NCI-H1417 (cell line): ENCODE data around the gene ABHD17A.

Source experiments
- DNase-seq, 3 experiments: peaks; one replicate each; lab custom pipeline; 2025; lab: John Stamatoyannopoulos, UW

ABHD17A gene

GRCh38 chr19:1864480-1865171 is 20.7 kb downstream of the ABHD17A start:
- DNase-seq = peak; percentile 44 to 75 (median 73)

- peak; percentile 97 to 99 (median 99) for DNase-seq
These were observed 21.4 kb downstream of the ABHD17A start for GRCh38 chr19:1863638-1864479.

- DNase-seq = no peak
These were observed 22.0 kb downstream of the ABHD17A start, which contains the start of gene KLF16 for GRCh38 chr19:1863328-1863637. KLF16 (minus strand) TSS chr19:1863579; CDS start chr19:1863497, 82 bp downstream.

GRCh38 chr19:1862424-1863327 is 22.6 kb downstream of the ABHD17A start:
- peak; percentile 52 to 75 (median 65) for DNase-seq

- DNase-seq = peak in 1 of 3 experiments; percentile 72
These were observed 23.2 kb downstream of the ABHD17A start for GRCh38 chr19:1862068-1862423.

- DNase-seq = no peak
These were observed 23.7 kb downstream of the ABHD17A start for GRCh38 chr19:1861599-1862031.

GRCh38 chr19:1860821-1861598 is 24.3 kb downstream of the ABHD17A start:
- no peak for DNase-seq

- DNase-seq = peak; percentile 11 to 83 (median 65)
These were observed 25.1 kb downstream of the ABHD17A start for GRCh38 chr19:1860042-1860775.

GRCh38 chr19:1859331-1859781 is 25.9 kb downstream of the ABHD17A start:
- no peak for DNase-seq

- DNase-seq = no peak
These were observed 26.7 kb downstream of the ABHD17A start for GRCh38 chr19:1858412-1859081.

- no peak for DNase-seq
These were observed 27.5 kb downstream of the ABHD17A start for GRCh38 chr19:1857648-1858326.

- DNase-seq = peak in 1 of 3 experiments; percentile 28
These were observed 28.3 kb downstream of the ABHD17A start for GRCh38 chr19:1856698-1857603.

- DNase-seq = no peak
These were observed 29.0 kb downstream of the ABHD17A start for GRCh38 chr19:1856345-1856697.

GRCh38 chr19:1855828-1856255 is 29.5 kb downstream of the ABHD17A start:
- no peak for DNase-seq

GRCh38 chr19:1855040-1855827 is 30.1 kb downstream of the ABHD17A start:
- DNase-seq = peak; percentile 39 to 53 (median 46)

GRCh38 chr19:1854542-1855039 is 30.7 kb downstream of the ABHD17A start:
- DNase-seq = no peak

- no peak for DNase-seq
These were observed 31.2 kb downstream of the ABHD17A start for GRCh38 chr19:1854039-1854541.
